ENCODE measurements around the gene CD44.

The CD44 gene

GRCh38 chr11:35151241-35151640 lies 12.3 kb downstream of the CD44 start:
- ATAC-seq, result peak; percentile 67
- TF ChIP-seq, protein P1, sequence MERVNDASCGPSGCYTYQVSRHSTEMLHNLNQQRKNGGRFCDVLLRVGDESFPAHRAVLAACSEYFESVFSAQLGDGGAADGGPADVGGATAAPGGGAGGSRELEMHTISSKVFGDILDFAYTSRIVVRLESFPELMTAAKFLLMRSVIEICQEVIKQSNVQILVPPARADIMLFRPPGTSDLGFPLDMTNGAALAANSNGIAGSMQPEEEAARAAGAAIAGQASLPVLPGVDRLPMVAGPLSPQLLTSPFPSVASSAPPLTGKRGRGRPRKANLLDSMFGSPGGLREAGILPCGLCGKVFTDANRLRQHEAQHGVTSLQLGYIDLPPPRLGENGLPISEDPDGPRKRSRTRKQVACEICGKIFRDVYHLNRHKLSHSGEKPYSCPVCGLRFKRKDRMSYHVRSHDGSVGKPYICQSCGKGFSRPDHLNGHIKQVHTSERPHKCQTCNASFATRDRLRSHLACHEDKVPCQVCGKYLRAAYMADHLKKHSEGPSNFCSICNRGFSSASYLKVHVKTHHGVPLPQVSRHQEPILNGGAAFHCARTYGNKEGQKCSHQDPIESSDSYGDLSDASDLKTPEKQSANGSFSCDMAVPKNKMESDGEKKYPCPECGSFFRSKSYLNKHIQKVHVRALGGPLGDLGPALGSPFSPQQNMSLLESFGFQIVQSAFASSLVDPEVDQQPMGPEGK (CRISPR knock-in tag; IDR thresholded peaks at IDR 0.05; ENCODE audit: borderline replicate concordance), result no peak
- TF ChIP-seq SNAI2 (CRISPR knock-in tag; IDR thresholded peaks at IDR 0.05) (no peak), TOX (CRISPR knock-in tag; IDR thresholded peaks at IDR 0.05; ENCODE audit: borderline replicate concordance) (no peak), OSR1 (CRISPR knock-in tag; IDR thresholded peaks at IDR 0.05) (no peak), RARB (CRISPR knock-in tag; IDR thresholded peaks at IDR 0.05) (no peak), ZFP30 (CRISPR knock-in tag; IDR thresholded peaks at IDR 0.05) (no peak), TCF4 (CRISPR knock-in tag; IDR thresholded peaks at IDR 0.05; ENCODE audit: borderline replicate concordance) (no peak), ZC3H10 (CRISPR knock-in tag; IDR thresholded peaks at IDR 0.05) (no peak), CSDC2 (CRISPR knock-in tag; IDR thresholded peaks at IDR 0.05) (no peak), POU6F1 (CRISPR knock-in tag; IDR thresholded peaks at IDR 0.05; ENCODE audit: borderline replicate concordance, low read depth) (no peak), GLIS3 (CRISPR knock-in tag; IDR thresholded peaks at IDR 0.05) (no peak), ZNF8 (CRISPR knock-in tag; IDR thresholded peaks at IDR 0.05) (no peak), BACH2 (CRISPR knock-in tag; IDR thresholded peaks at IDR 0.05; ENCODE audit: borderline replicate concordance) (no peak), PPARA (CRISPR knock-in tag; IDR thresholded peaks at IDR 0.05; ENCODE audit: borderline replicate concordance) (no peak)

DNA sequence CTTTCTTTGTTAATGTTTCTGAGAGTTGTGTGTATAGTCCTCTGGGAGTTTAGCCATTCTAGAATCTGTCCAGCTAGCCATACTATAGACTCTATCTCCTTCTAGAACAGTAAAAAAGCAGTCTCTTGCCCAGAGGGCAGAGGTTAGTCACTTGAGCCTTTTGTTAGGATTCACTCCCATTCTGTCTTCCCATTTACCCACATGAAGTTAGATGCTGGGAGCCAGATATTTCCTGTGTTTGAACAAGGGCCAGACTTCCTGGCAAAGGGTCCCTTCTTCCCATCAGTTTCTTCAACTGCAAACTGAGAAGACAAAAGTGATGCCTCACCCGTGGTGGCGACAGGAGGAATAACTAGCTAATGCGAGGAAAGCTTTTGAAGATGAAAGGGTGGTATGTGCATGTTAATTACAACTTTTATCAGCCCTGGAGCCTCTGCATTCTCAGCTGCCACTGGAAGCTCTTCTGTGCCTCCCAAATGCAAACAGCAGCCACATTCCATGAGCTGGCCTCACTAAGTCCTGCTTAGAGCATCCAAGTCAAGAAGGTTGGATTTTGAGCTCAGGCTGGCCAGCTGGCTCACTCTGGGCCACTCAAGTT lies 12.8 kb downstream of the CD44 start:
- no peak for ATAC-seq
- no peak for TF ChIP-seq TOX (CRISPR knock-in tag; IDR thresholded peaks at IDR 0.05; ENCODE audit: borderline replicate concordance)
- TF ChIP-seq, protein P1 (CRISPR knock-in tag; IDR thresholded peaks at IDR 0.05; ENCODE audit: borderline replicate concordance), result no peak
- no peak for TF ChIP-seq ZFP30 (CRISPR knock-in tag; IDR thresholded peaks at IDR 0.05)
- no peak for TF ChIP-seq ZNF565 (CRISPR knock-in tag; conservative IDR thresholded peaks at IDR 0.05; ENCODE audit: low read depth)
- no peak for TF ChIP-seq CSRNP3 (CRISPR knock-in tag; IDR thresholded peaks at IDR 0.05)
- TF ChIP-seq PPARA (CRISPR knock-in tag; IDR thresholded peaks at IDR 0.05; ENCODE audit: borderline replicate concordance), result no peak
- no peak for TF ChIP-seq TCF4 (CRISPR knock-in tag; IDR thresholded peaks at IDR 0.05; ENCODE audit: borderline replicate concordance)
- TF ChIP-seq ZFP3 (CRISPR knock-in tag; IDR thresholded peaks at IDR 0.05), result no peak
- TF ChIP-seq ISL1 (CRISPR knock-in tag; IDR thresholded peaks at IDR 0.05), result no peak
- no peak for TF ChIP-seq TSHZ2 (CRISPR knock-in tag; IDR thresholded peaks at IDR 0.05)
- TF ChIP-seq ARNTL (CRISPR knock-in tag; IDR thresholded peaks at IDR 0.05; ENCODE audit: borderline replicate concordance, low read depth), result no peak
- no peak for TF ChIP-seq GLIS3 (CRISPR knock-in tag; IDR thresholded peaks at IDR 0.05)
- no peak for TF ChIP-seq CSDC2 (CRISPR knock-in tag; IDR thresholded peaks at IDR 0.05)
- TF ChIP-seq RARB (CRISPR knock-in tag; IDR thresholded peaks at IDR 0.05), result no peak
- TF ChIP-seq BACH2 (CRISPR knock-in tag; IDR thresholded peaks at IDR 0.05; ENCODE audit: borderline replicate concordance), result no peak
- no peak for TF ChIP-seq ZNF8 (CRISPR knock-in tag; IDR thresholded peaks at IDR 0.05)
- no peak for TF ChIP-seq OSR1 (CRISPR knock-in tag; IDR thresholded peaks at IDR 0.05)
